Measurements from ENCODE around the gene FEZ2. TPM values are rescaled to one million over a fixed set of nuclear protein-coding genes. Genes with fewer than 3 reads are reported as not detected.

Gene FEZ2
- total RNA-seq, 2 donors from 2014 or later: 12.7 to 19.1 TPM

- H3K4me1 ChIP-seq: no peaks in the 10 kb centered on the region
- 91 to 93% methylated on average over 3 of the region's 3 CpGs for WGBS, 2 donors
- no peak for DNase-seq
- no peaks in the 10 kb centered on the region for H3K36me3 ChIP-seq (replicated peaks in 1 of 2; ENCODE audit: insufficient read depth in 1 of 2, low read depth in 2 of 2)
- H3K27ac ChIP-seq: no peak overlapping the region
- H3K9me3 ChIP-seq: peaks cover 0 to 8% (median 0%) of the 10 kb centered on the region in 3 donors
- intact Hi-C loops (cut with DNase I): no loop called here
- no peak for TF ChIP-seq CTCF (IDR thresholded peaks at IDR 0.05)
- TF ChIP-seq POLR2A (IDR thresholded peaks at IDR 0.05): no peak
- ATAC-seq: no peak
- H3K27me3 ChIP-seq: no peaks in the 10 kb centered on the region
- H3K4me3 ChIP-seq: no peak overlapping the region
Observed at GRCh38 chr2:36626071-36626470, 28.1 kb upstream of the FEZ2 start.

- no peak for DNase-seq
- WGBS, 2 donors: 66 to 69% methylated on average over 2 of the region's 2 CpGs
- intact Hi-C loops (cut with DNase I): no loop called here
- no peak for ATAC-seq
- H3K4me1 ChIP-seq: no peaks in the 10 kb centered on the region
- no peak overlapping the region for H3K4me3 ChIP-seq
- no peak for TF ChIP-seq CTCF (IDR thresholded peaks at IDR 0.05)
- no peak for TF ChIP-seq POLR2A (IDR thresholded peaks at IDR 0.05)
- H3K27me3 ChIP-seq: no peaks in the 10 kb centered on the region
- H3K9me3 ChIP-seq: peaks cover 0 to 7% (median 0%) of the 10 kb centered on the region in 3 donors
- no peak overlapping the region for H3K27ac ChIP-seq
- no peaks in the 10 kb centered on the region for H3K36me3 ChIP-seq (replicated peaks in 1 of 2; ENCODE audit: insufficient read depth in 1 of 2, low read depth in 2 of 2)
Observed at GRCh38 chr2:36625304-36625703, 27.3 kb upstream of the FEZ2 start.

- no peaks in the 10 kb centered on the region for H3K36me3 ChIP-seq (replicated peaks in 1 of 2; ENCODE audit: insufficient read depth in 1 of 2, low read depth in 2 of 2)
- no peak overlapping the region for H3K4me3 ChIP-seq
- intact Hi-C loops (cut with DNase I): no loop called here
- H3K4me1 ChIP-seq: no peaks in the 10 kb centered on the region
- no peak overlapping the region for H3K27ac ChIP-seq
- ATAC-seq (no peak), DNase-seq (no peak)
- H3K27me3 ChIP-seq: no peaks in the 10 kb centered on the region
- 93 to 100% methylated on average over 2 of the region's 2 CpGs for WGBS, 2 donors
- TF ChIP-seq CTCF (IDR thresholded peaks at IDR 0.05) (no peak), POLR2A (IDR thresholded peaks at IDR 0.05) (no peak)
- H3K9me3 ChIP-seq: peaks cover 0 to 5% (median 0%) of the 10 kb centered on the region in 3 donors
Observed at GRCh38 chr2:36620321-36620720, 22.4 kb upstream of the FEZ2 start.

- H3K9me3 ChIP-seq: no peaks in the 10 kb centered on the region
- intact Hi-C loops (cut with DNase I): no loop called here
- no peaks in the 10 kb centered on the region for H3K36me3 ChIP-seq (replicated peaks in 1 of 2; ENCODE audit: insufficient read depth in 1 of 2, low read depth in 2 of 2)
- DNase-seq (peak in 2 of 4 donors; percentile 16), ATAC-seq (peak; percentile 30)
- no peak overlapping the region for H3K4me3 ChIP-seq
- 45 to 56% methylated on average over 1 of the region's 1 CpG for WGBS, 2 donors
- H3K4me1 ChIP-seq: no peaks in the 10 kb centered on the region
- no peak overlapping the region for H3K27ac ChIP-seq
- no peak for TF ChIP-seq CTCF (IDR thresholded peaks at IDR 0.05)
- TF ChIP-seq POLR2A (IDR thresholded peaks at IDR 0.05): no peak
- no peaks in the 10 kb centered on the region for H3K27me3 ChIP-seq
Observed at GRCh38 chr2:36618381-36618780, 20.4 kb upstream of the FEZ2 start.

GRCh38 chr2:36616947-36617346, 19.0 kb upstream of the FEZ2 start:
- no peak for TF ChIP-seq POLR2A (IDR thresholded peaks at IDR 0.05)
- no peak for TF ChIP-seq CTCF (IDR thresholded peaks at IDR 0.05)
- no peaks in the 10 kb centered on the region for H3K27me3 ChIP-seq
- ATAC-seq: no peak

More at GRCh38 chr2:36616947-36617346, 19.0 kb upstream of the FEZ2 start:
- Histone ChIP-seq H3K36me3 (replicated peaks in 1 of 2; ENCODE audit: insufficient read depth in 1 of 2, low read depth in 2 of 2) (no peaks in the 10 kb centered on the region), H3K27ac (no peak overlapping the region), H3K4me1 (no peaks in the 10 kb centered on the region), H3K4me3 (no peak overlapping the region), H3K9me3 (no peaks in the 10 kb centered on the region)
- intact Hi-C loops (cut with DNase I): no loop called here
- no peak for DNase-seq
